ENCODE data around the gene CALML4.
"Not testable (repeated sequence)": the region's sequence is repeated elsewhere in the genome, so short reads cannot be mapped to it uniquely, and the experiment has no call there.

The CALML4 gene

GRCh38 chr15:68203486-68203885, 1.6 kb downstream of the CALML4 start:
- no peak for TF ChIP-seq CTCF (IDR thresholded peaks at IDR 0.05; ENCODE audit: low read depth, low read length, missing control alignments)
- in situ Hi-C loops (cut with HindIII; ENCODE audit: low sequenced_read_pairs), result no loop called here
- no peak overlapping the region for H3K4me3 ChIP-seq (ENCODE audit: low read depth, low read length)
- no peak for DNase-seq (ENCODE audit: low read depth)

GRCh38 chr15:68202994-68203393, 2.1 kb downstream of the CALML4 start:
- H3K4me3 ChIP-seq (ENCODE audit: low read depth, low read length); DNase-seq (ENCODE audit: low read depth); in situ Hi-C loops (cut with HindIII; ENCODE audit: low sequenced_read_pairs): not testable (repeated sequence)

GRCh38 chr15:68201879-68202261, 3.3 kb downstream of the CALML4 start:
- TF ChIP-seq CTCF (IDR thresholded peaks at IDR 0.05; ENCODE audit: low read depth, low read length, missing control alignments), result no peak
- H3K4me3 ChIP-seq (ENCODE audit: low read depth, low read length), result no peak overlapping the region
- in situ Hi-C loops (cut with HindIII; ENCODE audit: low sequenced_read_pairs), result no loop called here
- no peak for DNase-seq (ENCODE audit: low read depth)

GRCh38 chr15:68201153-68201878, 3.8 kb downstream of the CALML4 start:
- DNase-seq (ENCODE audit: low read depth), result no peak
- H3K4me3 ChIP-seq (ENCODE audit: low read depth, low read length), result no peak overlapping the region
- in situ Hi-C loops (cut with HindIII; ENCODE audit: low sequenced_read_pairs), result no loop called here
- TF ChIP-seq CTCF (IDR thresholded peaks at IDR 0.05; ENCODE audit: low read depth, low read length, missing control alignments), result no peak

GRCh38 chr15:68200016-68200861, 4.9 kb downstream of the CALML4 start:
- H3K4me3 ChIP-seq (ENCODE audit: low read depth, low read length), result no peak overlapping the region
- in situ Hi-C loops (cut with HindIII; ENCODE audit: low sequenced_read_pairs), result no loop called here
- no peak for TF ChIP-seq CTCF (IDR thresholded peaks at IDR 0.05; ENCODE audit: low read depth, low read length, missing control alignments)
- DNase-seq (ENCODE audit: low read depth), result no peak

- in situ Hi-C loops (cut with HindIII; ENCODE audit: low sequenced_read_pairs), result no loop called here
- no peak for DNase-seq (ENCODE audit: low read depth)
- no peak for TF ChIP-seq CTCF (IDR thresholded peaks at IDR 0.05; ENCODE audit: low read depth, low read length, missing control alignments)
- no peak overlapping the region for H3K4me3 ChIP-seq (ENCODE audit: low read depth, low read length)
These were observed 5.8 kb downstream of the CALML4 start for GRCh38 chr15:68199340-68199739.
